Measurements from ENCODE around the gene MYO6. TPM values are rescaled to one million over a fixed set of nuclear protein-coding genes. Genes with fewer than 3 reads are reported as not detected.

The MYO6 gene
- total RNA-seq, 4 donors from 2014 or later = 22.1 to 27.7 (median 25.5) TPM

GRCh38 chr6:75757295-75757694 is 8.3 kb downstream of the MYO6 start:
- no peak for TF ChIP-seq CTCF (IDR thresholded peaks at IDR 0.05; ENCODE audit: low read depth)

GRCh38 chr6:75758061-75758460 is 9.0 kb downstream of the MYO6 start:
- no peak for TF ChIP-seq CTCF (IDR thresholded peaks at IDR 0.05; ENCODE audit: low read depth)

GRCh38 chr6:75759207-75759606 is 10.2 kb downstream of the MYO6 start:
- TF ChIP-seq CTCF (IDR thresholded peaks at IDR 0.05; ENCODE audit: low read depth) = no peak

- no peak for TF ChIP-seq CTCF (IDR thresholded peaks at IDR 0.05; ENCODE audit: low read depth)
Measured at GRCh38 chr6:75760320-75760719, 11.3 kb downstream of the MYO6 start.

- no peak for TF ChIP-seq CTCF (IDR thresholded peaks at IDR 0.05; ENCODE audit: low read depth)
Measured at GRCh38 chr6:75761489-75761888, 12.4 kb downstream of the MYO6 start.

- no peak for TF ChIP-seq CTCF (IDR thresholded peaks at IDR 0.05; ENCODE audit: low read depth)
Measured at GRCh38 chr6:75762063-75762462, 13.0 kb downstream of the MYO6 start.

GRCh38 chr6:75766387-75766786 is 17.3 kb downstream of the MYO6 start:
- no peak for TF ChIP-seq CTCF (IDR thresholded peaks at IDR 0.05; ENCODE audit: low read depth)

All from subcutaneous adipose tissue (tissue), 4 donors.